MCF 10A (cell line): ENCODE results near the gene LRRC74B. TPM values are rescaled to one million over a fixed set of nuclear protein-coding genes. Genes with fewer than 3 reads are reported as not detected.
A peak's percentile ranks its signal among the peaks of the same experiment; 100 is the strongest.

Experiments used
- BruUV-seq: library from RNA; stranded (reverse); fragments of 400-500 nt; replicated peaks from 2 replicates; lab custom pipeline; 2021; lab: Mats Ljungman, UMichigan
- CTCF ChIA-PET: fragments of 300-600 bp; sonication (Branson Sonifier 250); formaldehyde crosslinking; extraction: SDS; loops from one replicate; lab custom pipeline; 2021; ENCODE audit warnings: antibody characterized with exemption, inconsistent platforms; lab: Yijun Ruan, JAX
- POLR2A ChIA-PET: fragments of 300-600, 350-650 bp; sonication (Branson Sonifier 250); formaldehyde crosslinking; extraction: SDS; loops from one replicate; lab custom pipeline; 2020; ENCODE audit warnings: antibody characterized with exemption, inconsistent platforms; lab: Yijun Ruan, JAX
- DNase-seq: peaks from one replicate; pipeline ENCODE4 v3.0.0-alpha.2; 2018; ENCODE audit not compliant: unreplicated experiment
- H3K27ac Mint-ChIP-seq: one replicate; pipeline ENCODE4 v1.8.0; 2022; ENCODE audit warnings: mild to moderate bottlenecking, low read depth, mixed read lengths; ENCODE audit not compliant: unreplicated experiment
- H3K27me3 Mint-ChIP-seq: one replicate; pipeline ENCODE4 v1.8.0; 2022; ENCODE audit warnings: mixed read lengths; ENCODE audit not compliant: insufficient read depth, unreplicated experiment
- H3K36me3 Mint-ChIP-seq: one replicate; pipeline ENCODE4 v1.8.0; 2022; ENCODE audit warnings: mild to moderate bottlenecking, moderate library complexity, mixed read lengths; ENCODE audit not compliant: insufficient read depth, unreplicated experiment
- H3K4me1 Mint-ChIP-seq: one replicate; pipeline ENCODE4 v1.8.0; 2022; ENCODE audit warnings: mixed read lengths; ENCODE audit not compliant: insufficient read depth, unreplicated experiment
- H3K4me3 Mint-ChIP-seq: one replicate; pipeline ENCODE4 v1.8.0; 2022; ENCODE audit warnings: mild to moderate bottlenecking, moderate library complexity, mixed read lengths; ENCODE audit not compliant: unreplicated experiment
- H3K9me3 Mint-ChIP-seq: one replicate; pipeline ENCODE4 v1.8.0; 2022; ENCODE audit warnings: mixed read lengths; ENCODE audit not compliant: unreplicated experiment
- intact Hi-C: fragments of 100-400 bp; cut with micrococcal nuclease; formaldehyde crosslinking; loops from 2 replicates; pipeline ENCODE4 v1.14.1; 2022
- total RNA-seq: library from RNA; stranded (reverse); gene quantifications from 2 replicates; pipeline ENCODE4 v1.2.3, GENCODE V29; 2022
- TF ChIP-seq, protein P1 (sequence below): fragments of 200-600 bp; IDR thresholded peaks from one replicate; pipeline ENCODE4 v1.8.0; 2022; ENCODE audit warnings: antibody characterized with exemption, mild to moderate bottlenecking; ENCODE audit not compliant: unreplicated experiment

The LRRC74B gene
- total RNA-seq, 1 experiment from 2014 or later = not detected

DNA sequence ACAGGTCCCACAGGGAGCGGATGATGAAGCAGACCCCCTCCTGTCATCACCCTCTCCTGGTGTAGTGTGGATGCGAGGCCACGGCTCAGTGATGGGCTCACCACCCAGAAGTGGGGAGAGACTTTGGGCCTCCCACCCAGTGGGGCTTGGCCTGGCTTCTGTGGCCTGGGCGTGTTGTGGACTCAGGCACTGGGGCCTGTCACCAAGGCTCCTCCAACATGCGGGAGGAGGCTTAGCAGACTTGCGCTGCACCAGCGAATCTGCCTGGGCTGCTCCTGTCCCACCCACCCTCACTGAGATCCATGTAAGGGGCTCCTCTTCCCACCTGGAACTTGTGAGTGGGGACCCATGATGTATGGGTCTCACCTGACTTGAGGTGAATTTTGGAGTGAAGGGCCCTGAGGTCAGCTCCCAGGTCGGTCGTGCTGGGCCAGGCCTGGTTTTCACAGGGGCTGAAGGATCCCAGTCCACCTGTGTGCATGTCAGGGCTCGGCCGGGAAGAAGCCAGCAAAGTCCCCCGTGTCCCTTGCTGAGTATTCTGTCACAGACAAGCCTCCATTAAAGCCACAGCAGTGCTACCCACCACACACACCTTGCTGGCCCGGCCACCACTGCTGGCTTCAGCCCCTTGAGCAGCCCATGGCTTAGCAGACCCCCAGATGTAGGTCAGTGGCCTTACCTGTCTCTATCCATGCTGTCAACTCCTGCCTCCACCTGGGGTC lies 48.0 kb upstream of the LRRC74B start:
- H3K36me3 Mint-ChIP-seq = peaks cover 17% of the 10 kb centered on the region
- POLR2A ChIA-PET = interaction anchor here (0.9 to 1.6 kb wide), 3 partner anchors 8 to 47 kb away, joined by 3 to 4 read pairs (median 3); no protein-coding TSS in a partner anchor
- no peaks in the 10 kb centered on the region for H3K9me3 Mint-ChIP-seq
- CTCF ChIA-PET = no interaction called here
- no peak overlapping the region for H3K27ac Mint-ChIP-seq
- DNase-seq = no peak
- H3K4me1 Mint-ChIP-seq = peaks cover 2% of the 10 kb centered on the region
- H3K27me3 Mint-ChIP-seq = no peaks in the 10 kb centered on the region
- TF ChIP-seq, protein P1, sequence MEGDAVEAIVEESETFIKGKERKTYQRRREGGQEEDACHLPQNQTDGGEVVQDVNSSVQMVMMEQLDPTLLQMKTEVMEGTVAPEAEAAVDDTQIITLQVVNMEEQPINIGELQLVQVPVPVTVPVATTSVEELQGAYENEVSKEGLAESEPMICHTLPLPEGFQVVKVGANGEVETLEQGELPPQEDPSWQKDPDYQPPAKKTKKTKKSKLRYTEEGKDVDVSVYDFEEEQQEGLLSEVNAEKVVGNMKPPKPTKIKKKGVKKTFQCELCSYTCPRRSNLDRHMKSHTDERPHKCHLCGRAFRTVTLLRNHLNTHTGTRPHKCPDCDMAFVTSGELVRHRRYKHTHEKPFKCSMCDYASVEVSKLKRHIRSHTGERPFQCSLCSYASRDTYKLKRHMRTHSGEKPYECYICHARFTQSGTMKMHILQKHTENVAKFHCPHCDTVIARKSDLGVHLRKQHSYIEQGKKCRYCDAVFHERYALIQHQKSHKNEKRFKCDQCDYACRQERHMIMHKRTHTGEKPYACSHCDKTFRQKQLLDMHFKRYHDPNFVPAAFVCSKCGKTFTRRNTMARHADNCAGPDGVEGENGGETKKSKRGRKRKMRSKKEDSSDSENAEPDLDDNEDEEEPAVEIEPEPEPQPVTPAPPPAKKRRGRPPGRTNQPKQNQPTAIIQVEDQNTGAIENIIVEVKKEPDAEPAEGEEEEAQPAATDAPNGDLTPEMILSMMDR = no peak
- intact Hi-C loops = no loop called here
- no peak overlapping the region for H3K4me3 Mint-ChIP-seq
- no TSS peak for BruUV-seq

DNA sequence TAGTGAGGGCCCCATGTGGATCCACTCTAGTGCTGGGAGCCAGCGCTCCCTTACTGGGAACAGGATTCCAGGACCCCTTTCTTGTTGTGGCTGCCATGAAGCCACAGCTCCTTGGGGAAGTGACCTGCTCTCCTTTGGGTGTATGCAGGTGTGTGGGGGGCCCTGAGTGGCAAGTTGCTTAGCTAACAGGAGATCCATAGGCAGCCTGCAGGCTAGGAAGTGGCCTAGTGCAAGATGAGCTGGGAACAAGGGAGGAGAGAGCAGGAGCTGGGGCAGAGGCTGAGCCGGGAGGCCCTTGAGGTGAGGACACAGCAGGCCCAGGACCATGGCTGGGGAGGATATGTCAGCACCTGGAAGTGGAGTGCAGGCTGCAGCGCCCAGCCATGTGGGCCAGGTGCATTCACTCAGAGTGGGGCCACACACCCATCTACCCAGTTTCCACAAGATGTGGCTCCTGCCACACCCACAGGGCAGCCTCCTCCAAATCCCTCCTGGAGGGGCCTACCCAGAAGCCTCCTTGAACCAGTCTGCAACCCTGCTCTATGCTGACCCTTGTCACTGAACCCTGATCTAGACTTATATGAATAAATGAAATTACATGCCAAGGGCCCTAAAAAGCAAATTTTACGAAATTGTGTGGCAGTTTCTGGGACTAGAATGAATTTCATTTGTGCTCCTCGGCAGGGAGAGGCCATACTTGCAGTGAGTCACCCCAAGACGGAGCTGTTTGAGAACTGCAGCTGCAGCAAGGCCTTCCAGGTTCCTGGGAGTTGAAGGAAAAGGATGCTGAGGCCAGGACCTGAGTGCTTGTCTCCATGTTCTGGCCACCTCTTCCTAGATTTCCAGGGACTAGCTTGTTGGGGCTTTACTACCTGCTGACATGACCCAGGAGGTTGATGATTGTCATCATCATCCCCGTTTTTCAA lies 47.1 kb upstream of the LRRC74B start:
- peaks cover 17% of the 10 kb centered on the region for H3K36me3 Mint-ChIP-seq
- intact Hi-C loops = no loop called here
- H3K9me3 Mint-ChIP-seq = no peaks in the 10 kb centered on the region
- peaks cover 10% of the 10 kb centered on the region for H3K4me1 Mint-ChIP-seq
- no peak for DNase-seq
- no peak overlapping the region for H3K27ac Mint-ChIP-seq
- CTCF ChIA-PET = interaction anchor here (0.5 kb wide), 1 partner anchor 218 kb away, joined by 3 read pairs; no protein-coding TSS in a partner anchor
- H3K4me3 Mint-ChIP-seq = no peak overlapping the region
- BruUV-seq = no TSS peak
- H3K27me3 Mint-ChIP-seq = no peaks in the 10 kb centered on the region
- TF ChIP-seq, protein P1 = no peak
- POLR2A ChIA-PET = interaction anchor here (0.8 to 2.0 kb wide), 5 partner anchors 9 to 48 kb away, joined by 3 to 7 read pairs (median 4); partner anchors contain the start of genes LZTR1 and P2RX6

DNA sequence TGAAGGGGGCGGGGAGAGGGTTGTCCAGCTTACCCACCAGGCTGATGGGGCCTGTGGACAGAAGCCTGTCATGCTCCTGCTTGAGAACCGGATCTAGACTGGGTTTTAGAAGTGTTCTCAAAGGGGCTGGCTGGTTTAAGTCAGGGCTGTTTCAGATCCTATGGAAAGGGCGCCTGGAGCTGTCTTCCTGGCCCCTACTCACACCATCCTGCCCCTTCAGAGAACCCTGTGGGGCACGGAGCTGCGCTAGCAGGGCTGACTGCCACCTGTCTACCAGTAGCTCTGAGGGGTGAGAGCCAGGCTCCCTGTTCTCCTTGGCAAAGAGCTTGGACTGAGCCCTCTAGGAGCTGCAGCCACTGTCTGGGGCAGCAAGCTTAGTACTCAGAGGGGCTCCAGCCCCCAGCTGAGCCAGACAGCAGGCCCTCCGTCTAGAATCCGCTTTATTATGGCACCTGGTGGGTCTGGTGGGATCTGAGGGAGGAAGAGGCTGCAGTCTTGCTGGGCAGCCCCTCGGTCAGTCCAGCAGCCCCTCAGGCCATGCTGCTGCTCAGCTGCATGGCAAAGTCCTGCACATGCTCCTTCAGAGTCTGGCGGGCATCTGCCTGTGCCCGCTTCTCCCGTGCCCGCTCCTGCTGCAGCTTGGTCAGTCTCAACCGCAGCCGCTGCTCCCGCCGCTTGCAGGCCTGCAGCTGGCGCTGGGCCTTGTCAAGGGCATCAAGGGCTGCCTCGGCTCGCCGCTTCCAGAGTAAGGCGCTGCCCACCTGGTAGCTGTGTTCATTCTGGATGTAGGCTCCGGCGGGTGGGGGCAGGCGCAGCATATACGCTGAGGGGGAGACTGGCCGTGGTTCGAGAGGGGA lies 46.2 kb upstream of the LRRC74B start:
- Mint-ChIP-seq H3K36me3 (peaks cover 15% of the 10 kb centered on the region), H3K4me1 (peaks cover 10% of the 10 kb centered on the region), H3K27ac (no peak overlapping the region), H3K27me3 (no peaks in the 10 kb centered on the region), H3K9me3 (no peaks in the 10 kb centered on the region), H3K4me3 (peak overlapping the region; percentile 87)
- CTCF ChIA-PET = interaction anchor here (0.5 to 1.4 kb wide), 2 partner anchors 18 to 110 kb away, joined by 5 read pairs; partner anchors contain the start of gene LZTR1
- no TSS peak for BruUV-seq
- intact Hi-C loops = loop anchor here (5.0 kb wide), 1 partner anchor 112 kb away; no protein-coding TSS in a partner anchor
- DNase-seq = no peak
- POLR2A ChIA-PET = interaction anchor here (0.5 to 2.0 kb wide), 7 partner anchors 14 to 750 kb away, joined by 3 to 7 read pairs (median 3); partner anchors contain the start of genes LZTR1 and P2RX6
- TF ChIP-seq, protein P1 = no peak
